HG02763 (cell line): ENCODE measurements around the gene ZNF408.
"Not testable (repeated sequence)": the region's sequence is repeated elsewhere in the genome, so short reads cannot be mapped to it uniquely, and the experiment has no call there.

Experiments used
- ATAC-seq: cut with Tn5 transposase; IDR thresholded peaks from one replicate; pipeline ENCODE4 v1.9.1; 2021; ENCODE audit warnings: mild to moderate bottlenecking, moderate library complexity; ENCODE audit not compliant: unreplicated experiment

The ZNF408 gene

GRCh38 chr11:46700241-46701077 lies at the start of gene ZNF408, which contains the start of gene ARHGAP1:
Gene ZNF408, plus strand, starts transcription at chr11:46701031. Its CDS starts 17 bp downstream, at chr11:46701048.
Gene ARHGAP1, minus strand, starts transcription at chr11:46700619. Its CDS starts 4,512 bp downstream, at chr11:46696107.
- peak; percentile 88 for ATAC-seq

- ATAC-seq = no peak
These were observed 45.2 kb upstream of the ZNF408 start for GRCh38 chr11:46655631-46656030.

GRCh38 chr11:46657186-46657585 lies 43.6 kb upstream of the ZNF408 start:
- ATAC-seq = no peak

GRCh38 chr11:46658259-46658658 lies 42.6 kb upstream of the ZNF408 start:
- ATAC-seq = no peak

- ATAC-seq = no peak
These were observed 40.9 kb upstream of the ZNF408 start for GRCh38 chr11:46659908-46660307.

GRCh38 chr11:46661836-46662235 lies 39.0 kb upstream of the ZNF408 start:
- ATAC-seq = no peak

GRCh38 chr11:46662366-46662765 lies 38.5 kb upstream of the ZNF408 start:
- no peak for ATAC-seq

- no peak for ATAC-seq
These were observed 37.4 kb upstream of the ZNF408 start for GRCh38 chr11:46663277-46663940.

- no peak for ATAC-seq
These were observed 36.2 kb upstream of the ZNF408 start for GRCh38 chr11:46664612-46665011.

- ATAC-seq = no peak
These were observed 35.5 kb upstream of the ZNF408 start for GRCh38 chr11:46665356-46665755.

GRCh38 chr11:46666516-46666915 lies 34.3 kb upstream of the ZNF408 start:
- ATAC-seq = no peak

GRCh38 chr11:46667043-46667481 lies 33.8 kb upstream of the ZNF408 start:
- no peak for ATAC-seq

- no peak for ATAC-seq
These were observed 32.2 kb upstream of the ZNF408 start for GRCh38 chr11:46668480-46669085.

GRCh38 chr11:46669711-46670139 lies 31.1 kb upstream of the ZNF408 start:
- ATAC-seq = no peak

- not testable (repeated sequence) for ATAC-seq
These were observed 30.3 kb upstream of the ZNF408 start for GRCh38 chr11:46670521-46670920.

GRCh38 chr11:46671958-46672315 lies 28.9 kb upstream of the ZNF408 start:
- ATAC-seq = no peak

GRCh38 chr11:46672381-46672839 lies 28.4 kb upstream of the ZNF408 start:
- no peak for ATAC-seq

- ATAC-seq = no peak
These were observed 26.9 kb upstream of the ZNF408 start for GRCh38 chr11:46673713-46674462.

GRCh38 chr11:46674463-46675287 lies 26.2 kb upstream of the ZNF408 start:
- no peak for ATAC-seq

- ATAC-seq = no peak
These were observed 25.5 kb upstream of the ZNF408 start for GRCh38 chr11:46675288-46675851.
